Transverse colon (tissue), 4 donors: ENCODE results near the gene GRK4.

ENCODE experiments used
- CTCF ChIP-seq, 5 experiments: fragments of 200-600 bp in 3 of 5; fragments of 450-650 bp in 2 of 5; sonication (generic) in 3 of 5; IDR thresholded peaks; 1 replicate in 2 of 5; 2 replicates in 3 of 5; pipeline ENCODE4 v1.5.1; 2016 to 2017; ENCODE audit warnings: antibody characterized with exemption in 5 of 5, inconsistent platforms in 3 of 5, mild to moderate bottlenecking in 2 of 5, moderate library complexity in 1 of 5
- EP300 ChIP-seq: sonication (generic); formaldehyde crosslinking; IDR thresholded peaks from one replicate; pipeline ENCODE4 v1.6.1; 2017; ENCODE audit warnings: antibody characterized with exemption, low read depth
- POLR2A ChIP-seq: fragments of 450-650 bp; IDR thresholded peaks from one replicate; pipeline ENCODE4 v1.6.1; 2016; ENCODE audit warnings: antibody characterized with exemption, mild to moderate bottlenecking, moderate library complexity
- POLR2AphosphoS5 ChIP-seq, 3 donors: sonication (generic); formaldehyde crosslinking; IDR thresholded peaks; one replicate each; pipeline ENCODE4 v1.6.1; 2016; ENCODE audit warnings: antibody characterized with exemption in 3 of 3

GRCh38 chr4:2953496-2953895 lies 9.9 kb upstream of the GRK4 start:
- TF ChIP-seq CTCF (IDR thresholded peaks at IDR 0.05) (no peak), POLR2A (no peak), POLR2AphosphoS5 (IDR thresholded peaks at IDR 0.05) (no peak), EP300 (no peak)
